ENCODE measurements around the gene DGCR2. TPM values are rescaled to one million over a fixed set of nuclear protein-coding genes. Genes with fewer than 3 reads are reported as not detected.

Gene DGCR2
- total RNA-seq, 1 donor from 2014 or later: 68.7 TPM

- Mint-ChIP-seq H3K4me3 (ENCODE audit: unreplicated experiment) (no peak overlapping the region), H3K4me1 (ENCODE audit: low read depth, unreplicated experiment) (peaks cover 4% of the 10 kb centered on the region), H3K9me3 (ENCODE audit: unreplicated experiment) (no peaks in the 10 kb centered on the region), H3K27me3 (ENCODE audit: unreplicated experiment) (no peaks in the 10 kb centered on the region), H3K27ac (ENCODE audit: unreplicated experiment) (no peak overlapping the region), H3K36me3 (ENCODE audit: unreplicated experiment) (peaks cover 4% of the 10 kb centered on the region)
- no peak for TF ChIP-seq CTCF (IDR thresholded peaks at IDR 0.05; ENCODE audit: partially characterized antibody, unreplicated experiment)
- DNase-seq: no peak
Observed at GRCh38 chr22:19065298-19065859, 56.8 kb downstream of the DGCR2 start.

- Mint-ChIP-seq H3K4me1 (ENCODE audit: low read depth, unreplicated experiment) (peaks cover 4% of the 10 kb centered on the region), H3K36me3 (ENCODE audit: unreplicated experiment) (peaks cover 4% of the 10 kb centered on the region), H3K27me3 (ENCODE audit: unreplicated experiment) (peaks cover 3% of the 10 kb centered on the region), H3K9me3 (ENCODE audit: unreplicated experiment) (no peaks in the 10 kb centered on the region), H3K4me3 (ENCODE audit: unreplicated experiment) (no peak overlapping the region), H3K27ac (ENCODE audit: unreplicated experiment) (no peak overlapping the region)
- no peak for DNase-seq
- TF ChIP-seq CTCF (IDR thresholded peaks at IDR 0.05; ENCODE audit: partially characterized antibody, unreplicated experiment): no peak
Observed at GRCh38 chr22:19064354-19065054, 57.7 kb downstream of the DGCR2 start.

GRCh38 chr22:19063581-19064353, 58.4 kb downstream of the DGCR2 start:
- Mint-ChIP-seq H3K4me3 (ENCODE audit: unreplicated experiment) (no peak overlapping the region), H3K36me3 (ENCODE audit: unreplicated experiment) (peaks cover 4% of the 10 kb centered on the region), H3K9me3 (ENCODE audit: unreplicated experiment) (peaks cover 3% of the 10 kb centered on the region), H3K4me1 (ENCODE audit: low read depth, unreplicated experiment) (peaks cover 4% of the 10 kb centered on the region), H3K27me3 (ENCODE audit: unreplicated experiment) (peaks cover 7% of the 10 kb centered on the region), H3K27ac (ENCODE audit: unreplicated experiment) (no peak overlapping the region)
- TF ChIP-seq CTCF (IDR thresholded peaks at IDR 0.05; ENCODE audit: partially characterized antibody, unreplicated experiment): no peak
- DNase-seq: no peak

- Mint-ChIP-seq H3K4me3 (ENCODE audit: unreplicated experiment) (no peak overlapping the region), H3K27me3 (ENCODE audit: unreplicated experiment) (peaks cover 12% of the 10 kb centered on the region), H3K9me3 (ENCODE audit: unreplicated experiment) (peaks cover 7% of the 10 kb centered on the region), H3K4me1 (ENCODE audit: low read depth, unreplicated experiment) (peaks cover 2% of the 10 kb centered on the region), H3K36me3 (ENCODE audit: unreplicated experiment) (peaks cover 4% of the 10 kb centered on the region), H3K27ac (ENCODE audit: unreplicated experiment) (no peak overlapping the region)
- DNase-seq: no peak
- no peak for TF ChIP-seq CTCF (IDR thresholded peaks at IDR 0.05; ENCODE audit: partially characterized antibody, unreplicated experiment)
Observed at GRCh38 chr22:19062943-19063308, 59.3 kb downstream of the DGCR2 start.

All from glutamatergic neuron (in vitro differentiated cells).